ENCODE data around the gene PNPLA5.

The PNPLA5 gene

GRCh38 chr22:43831561-43832392, 60.0 kb downstream of the PNPLA5 start:
- DNase-seq = no peak
- ATAC-seq = no peak
- Mint-ChIP-seq H3K4me1 (no peaks in the 10 kb centered on the region), H3K27me3 (peaks cover 20% of the 10 kb centered on the region), H3K27ac (no peak overlapping the region), H3K4me3 (no peak overlapping the region), H3K9me3 (no peaks in the 10 kb centered on the region)

- ATAC-seq (no peak), DNase-seq (no peak)
- no peaks in the 10 kb centered on the region for H3K4me1 Mint-ChIP-seq
- H3K4me3 Mint-ChIP-seq = no peak overlapping the region
- no peak overlapping the region for H3K27ac Mint-ChIP-seq
- H3K9me3 Mint-ChIP-seq = no peaks in the 10 kb centered on the region
- H3K27me3 Mint-ChIP-seq = peaks cover 20% of the 10 kb centered on the region
Measured at GRCh38 chr22:43830931-43831560, 60.8 kb downstream of the PNPLA5 start.

GRCh38 chr22:43829904-43830851, 61.6 kb downstream of the PNPLA5 start:
- ATAC-seq = no peak
- no peak overlapping the region for H3K4me3 Mint-ChIP-seq
- DNase-seq = no peak
- no peaks in the 10 kb centered on the region for H3K9me3 Mint-ChIP-seq
- H3K27me3 Mint-ChIP-seq = peaks cover 15% of the 10 kb centered on the region
- no peak overlapping the region for H3K27ac Mint-ChIP-seq
- H3K4me1 Mint-ChIP-seq = no peaks in the 10 kb centered on the region

Measured in stimulated activated naive CD8-positive, alpha-beta T cell treated with anti-CD3 and anti-CD28 coated beads, Interleukin-15, amount 100 ng/mL, for 72 hours (primary cell).